A549 (cell line): ENCODE results near the gene THSD7A. TPM values are rescaled to one million over a fixed set of nuclear protein-coding genes. Genes with fewer than 3 reads are reported as not detected.

Source experiments
- ATAC-seq, 2 experiments: fragments of 200-7000 bp in 1 of 2; fragments of >200 bp in 1 of 2; cut with Nextera tagmentation in 1 of 2; cut with Tn5 transposase in 1 of 2; 3 replicates each; pipeline versions ENCODE4 v1.8.0 to v1.9.1; 2018 to 2020; ENCODE audit warnings: mild to moderate bottlenecking in 1 of 2, moderate library complexity in 1 of 2
- CTCF ChIA-PET: fragments of 300-600 bp; sonication (Branson Sonifier 250); formaldehyde crosslinking; extraction: SDS; loops from one replicate; lab custom pipeline; 2021; ENCODE audit warnings: antibody characterized with exemption, inconsistent platforms; lab: Yijun Ruan, JAX
- POLR2A ChIA-PET: fragments of 350-600 bp; formaldehyde crosslinking; extraction: SDS; loops from one replicate; lab custom pipeline; 2021; ENCODE audit warnings: antibody characterized with exemption, inconsistent platforms; lab: Yijun Ruan, JAX
- DNase-seq, 2 experiments: peaks; one replicate each; pipeline versions ENCODE4 v3.0.0 to v3.0.0-alpha.2; 2011 to 2016; ENCODE audit warnings: low read depth in 1 of 2, low spot score in 1 of 2
- FAIRE-seq: peaks from 2 replicates; lab custom pipeline; 2011; peaks lifted over from hg19 to GRCh38; lab: Jason Lieb, UNC
- H3K27ac ChIP-seq, 2 experiments: fragments of >200 bp; sonication (Bioruptor Twin); formaldehyde crosslinking; 3 replicates each; pipeline ENCODE4 v1.5.1; 2016 to 2017
- H3K4me1 ChIP-seq: fragments of >200 bp; sonication (Bioruptor Twin); formaldehyde crosslinking; 3 replicates; pipeline ENCODE4 v1.6.1; 2016
- H3K4me2 ChIP-seq: fragments of >200 bp; sonication (Bioruptor Twin); formaldehyde crosslinking; 3 replicates; pipeline ENCODE4 v1.6.1; 2016
- H3K4me3 ChIP-seq: fragments of >200 bp; sonication (Bioruptor Twin); formaldehyde crosslinking; 3 replicates; pipeline ENCODE4 v1.5.1; 2016
- H3K9me3 ChIP-seq: fragments of >200 bp; sonication (Bioruptor Twin); formaldehyde crosslinking; 3 replicates; pipeline ENCODE4 v1.6.1; 2016
- CBX8 ChIP-seq: fragments of 200-600 bp; sonication (generic); IDR thresholded peaks from 2 replicates; pipeline ENCODE4 v1.6.1; 2016
- CHD2 ChIP-seq: fragments of 150-350 bp; IDR thresholded peaks from 2 replicates; pipeline ENCODE4 v1.6.1; 2014; ENCODE audit warnings: low read length; ENCODE audit not compliant: partially characterized antibody
- EHF ChIP-seq: fragments of 250-450 bp; sonication (Bioruptor Pico); IDR thresholded peaks from 2 replicates; pipeline ENCODE4 v1.5.0; 2020; ENCODE audit warnings: mild to moderate bottlenecking
- EHMT2 ChIP-seq: fragments of 200-600 bp; sonication (generic); IDR thresholded peaks from 2 replicates; pipeline ENCODE4 v1.6.1; 2016; ENCODE audit warnings: antibody characterized with exemption, low read depth, mild to moderate bottlenecking, moderate library complexity
- EP300 ChIP-seq, 2 experiments: fragments of >200 bp; sonication (Bioruptor Twin); formaldehyde crosslinking; IDR thresholded peaks; 2 replicates in 1 of 2; 3 replicates in 1 of 2; pipeline ENCODE4 v1.6.1; 2016 to 2017
- HEYL ChIP-seq: fragments of 250-450 bp; sonication (Bioruptor Pico); IDR thresholded peaks from 2 replicates; pipeline ENCODE4 v1.8.0; 2021; ENCODE audit warnings: mild to moderate bottlenecking, moderate library complexity
- HOXA7 ChIP-seq: fragments of 250-450 bp; sonication (Bioruptor Pico); IDR thresholded peaks from 2 replicates; pipeline ENCODE4 v1.5.0; 2020; ENCODE audit warnings: mild to moderate bottlenecking, moderate library complexity
- JUNB ChIP-seq: fragments of >200 bp; sonication (Bioruptor Twin); formaldehyde crosslinking; IDR thresholded peaks from 2 replicates; pipeline ENCODE4 v1.6.1; 2016
- NR3C1 ChIP-seq: fragments of >200 bp; sonication (Bioruptor Twin); formaldehyde crosslinking; IDR thresholded peaks from 3 replicates; pipeline ENCODE4 v1.6.1; 2017
- POLR2A ChIP-seq: IDR thresholded peaks from 2 replicates; pipeline ENCODE4 v1.6.1; 2012; ENCODE audit warnings: mild to moderate bottlenecking, low read length
- RARB ChIP-seq: fragments of 250-450 bp; sonication (Bioruptor Pico); IDR thresholded peaks from 2 replicates; pipeline ENCODE4 v1.8.0; 2021; ENCODE audit warnings: mild to moderate bottlenecking, moderate library complexity
- TP53 ChIP-seq: fragments of 250-450 bp; sonication (Bioruptor Pico); IDR thresholded peaks from 2 replicates; pipeline ENCODE4 v1.5.0; 2021; ENCODE audit warnings: mild to moderate bottlenecking, moderate library complexity
- WGBS: methylation state at CpG from one replicate; pipeline ENCODE4 v1.1.6; 2017; ENCODE audit errors: missing lambda C conversion rate; 5-methylcytosine and 5-hydroxymethylcytosine counted together
- polyA plus RNA-seq, 4 experiments: library from polyadenylated mRNA; depleted of rRNA in 3 of 4; stranded (reverse); fragments of >200 nt; fragmentation: RNase III in 1 of 4; extraction: RNeasy Plus Mini Kit Qiagen cat#74134 plus additional on column Dnase treatment in 1 of 4; gene quantifications; 2 replicates in 3 of 4; 3 replicates in 1 of 4; pipeline ENCODE4 v1.2.3, GENCODE V29; 2011 to 2017
- TF ChIP-seq, protein P1 (sequence below): fragments of >200 bp; sonication (Bioruptor Twin); formaldehyde crosslinking; IDR thresholded peaks from 3 replicates; pipeline ENCODE4 v1.5.1; 2016
- TF ChIP-seq, protein P2 (sequence below): fragments of 250-450 bp; sonication (Bioruptor Pico); IDR thresholded peaks from 2 replicates; pipeline ENCODE4 v1.5.0; 2020; ENCODE audit warnings: low read depth, mild to moderate bottlenecking, moderate library complexity
- TF ChIP-seq, protein P3 (sequence below): fragments of 200-600 bp; sonication (generic); IDR thresholded peaks from 2 replicates; pipeline ENCODE4 v1.6.1; 2016; ENCODE audit warnings: antibody characterized with exemption, mild to moderate bottlenecking, moderate library complexity
- TF ChIP-seq, protein P4 (sequence below): IDR thresholded peaks from 2 replicates; pipeline ENCODE4 v1.6.1; 2012
- TF ChIP-seq, protein P5 (sequence below): IDR thresholded peaks from 2 replicates; pipeline ENCODE4 v1.6.1; 2012; ENCODE audit warnings: low read depth, borderline replicate concordance

THSD7A gene
- polyA plus RNA-seq, 2 of the 4 experiments (the other 2 are of a cell fraction): 5.7 to 11.8 TPM

DNA sequence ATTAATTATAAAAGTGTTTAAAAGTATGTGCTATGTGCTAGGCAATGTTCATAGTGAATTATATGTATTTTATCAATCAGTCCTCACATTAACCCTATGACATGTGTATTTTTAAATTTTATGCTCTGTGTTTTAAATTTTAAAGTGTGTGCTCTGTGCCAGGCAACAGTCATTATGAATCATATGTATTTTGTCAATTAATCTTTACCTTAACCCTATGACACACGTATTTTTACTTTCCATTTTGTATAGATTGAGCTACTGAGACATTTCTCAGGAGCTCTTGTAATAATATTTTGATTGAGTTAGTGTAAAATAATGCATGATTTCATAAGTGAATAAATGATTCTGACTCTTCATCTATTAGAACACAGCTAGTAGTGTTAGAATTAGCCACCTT, 117.8 kb downstream of the THSD7A start:
- ChIA-PET CTCF (no interaction called here), POLR2A (no interaction called here)
- peaks cover 72% of the 10 kb centered on the region for H3K4me1 ChIP-seq
- FAIRE-seq: no peak
- TF ChIP-seq CHD2: no peak
- TF ChIP-seq EP300 (IDR thresholded peaks at IDR 0.05): no peak
- H3K27ac ChIP-seq: peak overlapping the region in 1 of 2 experiments; percentile 65; a peak in 3 of 6 replicates
- H3K4me3 ChIP-seq: no peak overlapping the region
- H3K9me3 ChIP-seq: no peaks in the 10 kb centered on the region
- no peak for ATAC-seq
- peak overlapping the region; percentile 59 for H3K4me2 ChIP-seq
- DNase-seq: no peak
- 11% methylated on average over 1 of the region's 1 CpG for WGBS

DNA sequence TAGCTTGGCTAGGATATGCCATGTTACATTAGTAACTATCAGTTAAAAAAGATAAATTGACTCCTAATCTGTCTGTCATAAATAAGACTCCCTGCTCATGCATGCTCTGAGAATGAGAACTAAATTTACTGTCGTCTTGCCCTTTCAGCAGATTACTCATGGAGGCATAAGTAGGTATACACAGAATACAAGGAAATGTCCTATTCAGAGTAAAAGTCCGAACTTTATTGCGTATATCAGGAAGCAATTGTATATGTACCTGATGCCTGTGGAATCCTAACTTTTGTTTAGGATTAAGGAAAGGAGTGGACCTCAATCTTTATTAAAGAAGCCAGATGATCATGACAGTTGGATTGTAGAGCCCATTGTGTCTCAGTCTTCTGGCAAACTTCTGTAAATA, 118.6 kb downstream of the THSD7A start:
- DNase-seq (no peak), ATAC-seq (peak; percentile 31 to 47; a peak in 1 of 6 replicates), FAIRE-seq (no peak)
- TF ChIP-seq EHF (no peak), CBX8 (no peak), HOXA7 (CRISPR knock-in tag) (no peak)
- TF ChIP-seq, protein P1, sequence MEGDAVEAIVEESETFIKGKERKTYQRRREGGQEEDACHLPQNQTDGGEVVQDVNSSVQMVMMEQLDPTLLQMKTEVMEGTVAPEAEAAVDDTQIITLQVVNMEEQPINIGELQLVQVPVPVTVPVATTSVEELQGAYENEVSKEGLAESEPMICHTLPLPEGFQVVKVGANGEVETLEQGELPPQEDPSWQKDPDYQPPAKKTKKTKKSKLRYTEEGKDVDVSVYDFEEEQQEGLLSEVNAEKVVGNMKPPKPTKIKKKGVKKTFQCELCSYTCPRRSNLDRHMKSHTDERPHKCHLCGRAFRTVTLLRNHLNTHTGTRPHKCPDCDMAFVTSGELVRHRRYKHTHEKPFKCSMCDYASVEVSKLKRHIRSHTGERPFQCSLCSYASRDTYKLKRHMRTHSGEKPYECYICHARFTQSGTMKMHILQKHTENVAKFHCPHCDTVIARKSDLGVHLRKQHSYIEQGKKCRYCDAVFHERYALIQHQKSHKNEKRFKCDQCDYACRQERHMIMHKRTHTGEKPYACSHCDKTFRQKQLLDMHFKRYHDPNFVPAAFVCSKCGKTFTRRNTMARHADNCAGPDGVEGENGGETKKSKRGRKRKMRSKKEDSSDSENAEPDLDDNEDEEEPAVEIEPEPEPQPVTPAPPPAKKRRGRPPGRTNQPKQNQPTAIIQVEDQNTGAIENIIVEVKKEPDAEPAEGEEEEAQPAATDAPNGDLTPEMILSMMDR: no peak
- Histone ChIP-seq H3K4me3 (no peak overlapping the region), H3K4me2 (peak overlapping the region; percentile 59), H3K4me1 (peaks cover 81% of the 10 kb centered on the region), H3K9me3 (no peaks in the 10 kb centered on the region), H3K27ac (peak overlapping the region; percentile 59 to 65; a peak in 5 of 6 replicates)
- ChIA-PET POLR2A (no interaction called here), CTCF (no interaction called here)
- 19% methylated on average over 3 of the region's 3 CpGs for WGBS

DNA sequence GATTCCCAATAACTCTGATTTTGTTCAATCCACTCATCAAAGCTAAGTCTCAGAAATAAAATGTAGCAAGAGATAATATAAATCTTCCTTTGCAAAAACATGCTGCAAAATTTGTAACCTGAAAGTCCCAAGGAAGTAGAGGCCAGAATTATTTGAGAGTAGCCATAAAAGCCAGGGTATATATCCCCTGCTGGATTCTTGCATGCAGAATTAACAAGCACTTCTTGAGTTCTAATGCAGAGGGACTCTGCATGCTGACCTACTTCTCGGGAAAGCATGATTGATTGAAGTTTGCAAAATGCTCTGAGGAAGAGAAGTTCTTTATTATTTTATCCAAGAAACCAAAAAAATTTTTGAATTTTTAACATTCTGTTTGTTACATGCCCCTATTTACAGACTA, 121.6 kb downstream of the THSD7A start:
- Histone ChIP-seq H3K4me2 (peak overlapping the region; percentile 82; the same call in 2 of the 3 replicates), H3K27ac (peak overlapping the region; percentile 63 to 70), H3K9me3 (no peaks in the 10 kb centered on the region)
- no peak for FAIRE-seq
- TF ChIP-seq POLR2A (no peak), NR3C1 (no peak), JUNB (no peak), EHMT2 (no peak), TP53 (CRISPR knock-in tag) (no peak), HEYL (no peak), RARB (CRISPR knock-in tag) (no peak)
- TF ChIP-seq, protein P2, sequence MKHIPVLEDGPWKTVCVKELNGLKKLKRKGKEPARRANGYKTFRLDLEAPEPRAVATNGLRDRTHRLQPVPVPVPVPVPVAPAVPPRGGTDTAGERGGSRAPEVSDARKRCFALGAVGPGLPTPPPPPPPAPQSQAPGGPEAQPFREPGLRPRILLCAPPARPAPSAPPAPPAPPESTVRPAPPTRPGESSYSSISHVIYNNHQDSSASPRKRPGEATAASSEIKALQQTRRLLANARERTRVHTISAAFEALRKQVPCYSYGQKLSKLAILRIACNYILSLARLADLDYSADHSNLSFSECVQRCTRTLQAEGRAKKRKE: no peak
- TF ChIP-seq, protein P3, sequence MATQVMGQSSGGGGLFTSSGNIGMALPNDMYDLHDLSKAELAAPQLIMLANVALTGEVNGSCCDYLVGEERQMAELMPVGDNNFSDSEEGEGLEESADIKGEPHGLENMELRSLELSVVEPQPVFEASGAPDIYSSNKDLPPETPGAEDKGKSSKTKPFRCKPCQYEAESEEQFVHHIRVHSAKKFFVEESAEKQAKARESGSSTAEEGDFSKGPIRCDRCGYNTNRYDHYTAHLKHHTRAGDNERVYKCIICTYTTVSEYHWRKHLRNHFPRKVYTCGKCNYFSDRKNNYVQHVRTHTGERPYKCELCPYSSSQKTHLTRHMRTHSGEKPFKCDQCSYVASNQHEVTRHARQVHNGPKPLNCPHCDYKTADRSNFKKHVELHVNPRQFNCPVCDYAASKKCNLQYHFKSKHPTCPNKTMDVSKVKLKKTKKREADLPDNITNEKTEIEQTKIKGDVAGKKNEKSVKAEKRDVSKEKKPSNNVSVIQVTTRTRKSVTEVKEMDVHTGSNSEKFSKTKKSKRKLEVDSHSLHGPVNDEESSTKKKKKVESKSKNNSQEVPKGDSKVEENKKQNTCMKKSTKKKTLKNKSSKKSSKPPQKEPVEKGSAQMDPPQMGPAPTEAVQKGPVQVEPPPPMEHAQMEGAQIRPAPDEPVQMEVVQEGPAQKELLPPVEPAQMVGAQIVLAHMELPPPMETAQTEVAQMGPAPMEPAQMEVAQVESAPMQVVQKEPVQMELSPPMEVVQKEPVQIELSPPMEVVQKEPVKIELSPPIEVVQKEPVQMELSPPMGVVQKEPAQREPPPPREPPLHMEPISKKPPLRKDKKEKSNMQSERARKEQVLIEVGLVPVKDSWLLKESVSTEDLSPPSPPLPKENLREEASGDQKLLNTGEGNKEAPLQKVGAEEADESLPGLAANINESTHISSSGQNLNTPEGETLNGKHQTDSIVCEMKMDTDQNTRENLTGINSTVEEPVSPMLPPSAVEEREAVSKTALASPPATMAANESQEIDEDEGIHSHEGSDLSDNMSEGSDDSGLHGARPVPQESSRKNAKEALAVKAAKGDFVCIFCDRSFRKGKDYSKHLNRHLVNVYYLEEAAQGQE: no peak
- TF ChIP-seq, protein P1: no peak
- TF ChIP-seq, protein P4, sequence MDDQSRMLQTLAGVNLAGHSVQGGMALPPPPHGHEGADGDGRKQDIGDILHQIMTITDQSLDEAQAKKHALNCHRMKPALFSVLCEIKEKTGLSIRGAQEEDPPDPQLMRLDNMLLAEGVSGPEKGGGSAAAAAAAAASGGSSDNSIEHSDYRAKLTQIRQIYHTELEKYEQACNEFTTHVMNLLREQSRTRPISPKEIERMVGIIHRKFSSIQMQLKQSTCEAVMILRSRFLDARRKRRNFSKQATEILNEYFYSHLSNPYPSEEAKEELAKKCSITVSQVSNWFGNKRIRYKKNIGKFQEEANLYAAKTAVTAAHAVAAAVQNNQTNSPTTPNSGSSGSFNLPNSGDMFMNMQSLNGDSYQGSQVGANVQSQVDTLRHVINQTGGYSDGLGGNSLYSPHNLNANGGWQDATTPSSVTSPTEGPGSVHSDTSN: no peak
- TF ChIP-seq, protein P5, sequence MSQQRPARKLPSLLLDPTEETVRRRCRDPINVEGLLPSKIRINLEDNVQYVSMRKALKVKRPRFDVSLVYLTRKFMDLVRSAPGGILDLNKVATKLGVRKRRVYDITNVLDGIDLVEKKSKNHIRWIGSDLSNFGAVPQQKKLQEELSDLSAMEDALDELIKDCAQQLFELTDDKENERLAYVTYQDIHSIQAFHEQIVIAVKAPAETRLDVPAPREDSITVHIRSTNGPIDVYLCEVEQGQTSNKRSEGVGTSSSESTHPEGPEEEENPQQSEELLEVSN: no peak
- TF ChIP-seq, all 56 proteins: peak for 0
- Histone ChIP-seq H3K4me1 (peaks cover 90% of the 10 kb centered on the region), H3K4me3 (no peak overlapping the region)
- 72% methylated on average over 1 of the region's 1 CpG for WGBS
- ChIA-PET POLR2A (no interaction called here), CTCF (interaction anchor here (1.0 kb wide), 1 partner anchor 8 kb away, joined by 3 read pairs; no protein-coding TSS in a partner anchor)
- ATAC-seq: no peak
- no peak for DNase-seq
